Transverse colon (tissue), 4 donors: ENCODE data around the gene KCNT2. TPM values are rescaled to one million over a fixed set of nuclear protein-coding genes. Genes with fewer than 3 reads are reported as not detected.

ENCODE experiments used
- DNase-seq: peaks from one replicate; pipeline ENCODE4 v3.0.0-alpha.2; 2019
- H3K27ac ChIP-seq, 4 donors: fragments of 200-600 bp; sonication (generic); 2 replicates each; pipeline ENCODE4 v1.5.1; 2016 to 2018; ENCODE audit warnings: inconsistent platforms in 4 of 4
- H3K27me3 ChIP-seq: fragments of 200-600 bp; sonication (generic); 2 replicates; pipeline ENCODE4 v1.5.1; 2017; ENCODE audit warnings: inconsistent platforms
- H3K36me3 ChIP-seq, 4 donors: fragments of 200-600 bp; sonication (generic); 2 replicates each; pipeline ENCODE4 v1.5.1; 2017 to 2019; ENCODE audit warnings: inconsistent platforms in 4 of 4
- H3K4me1 ChIP-seq, 4 donors: fragments of 200-600 bp; sonication (generic); 2 replicates each; pipeline ENCODE4 v1.5.1; 2017 to 2020; ENCODE audit warnings: inconsistent platforms in 4 of 4
- H3K4me3 ChIP-seq, 4 donors: fragments of 200-600 bp; sonication (generic); 1 replicate in 1 of 4; 2 replicates in 3 of 4; pipeline versions ENCODE4 v1.5.1 to v1.6.1; 2017 to 2019; ENCODE audit warnings: inconsistent platforms in 4 of 4
- H3K9me3 ChIP-seq, 2 donors: fragments of 200-600 bp; sonication (generic); 2 replicates each; pipeline ENCODE4 v1.5.1; 2017 to 2019; ENCODE audit warnings: inconsistent platforms in 2 of 2
- EP300 ChIP-seq: sonication (generic); formaldehyde crosslinking; IDR thresholded peaks from one replicate; pipeline ENCODE4 v1.6.1; 2017; ENCODE audit warnings: antibody characterized with exemption, low read depth
- POLR2A ChIP-seq: fragments of 450-650 bp; IDR thresholded peaks from one replicate; pipeline ENCODE4 v1.6.1; 2016; ENCODE audit warnings: antibody characterized with exemption, mild to moderate bottlenecking, moderate library complexity
- POLR2AphosphoS5 ChIP-seq, 3 donors: sonication (generic); formaldehyde crosslinking; IDR thresholded peaks; one replicate each; pipeline ENCODE4 v1.6.1; 2016; ENCODE audit warnings: antibody characterized with exemption in 3 of 3
- WGBS, 2 donors: methylation state at CpG; one replicate each; pipeline ENCODE4 v1.1.5; 2018; ENCODE audit warnings: low coverage in 1 of 2; 5-methylcytosine and 5-hydroxymethylcytosine counted together
- in situ Hi-C, 4 donors: fragments of 200-750 bp; cut with MboI; loops; one replicate each; pipeline versions ENCODE4 v1.15.0 to v1.15.1; 2017; ENCODE audit warnings: low sequenced_read_pairs in 3 of 4, low pct_ligation_motif_present in 1 of 4, low pct_unique_long_range_greater_than_20kb in 1 of 4
- intact Hi-C: fragments of 100-400 bp; cut with DNase I; formaldehyde crosslinking; loops from one replicate; pipeline ENCODE4 v1.15.1; 2023; ENCODE audit warnings: low total_unique reads
- total RNA-seq, 4 donors: library from RNA; depleted of rRNA; stranded (reverse); fragments of >200 nt; gene quantifications; one replicate each; pipeline ENCODE4 v1.1.0, GENCODE V29; 2016
- TF ChIP-seq, protein P1 (sequence below), 5 experiments: fragments of 200-600 bp in 3 of 5; fragments of 450-650 bp in 2 of 5; sonication (generic) in 3 of 5; IDR thresholded peaks; 1 replicate in 2 of 5; 2 replicates in 3 of 5; pipeline ENCODE4 v1.5.1; 2016 to 2017; ENCODE audit warnings: antibody characterized with exemption in 5 of 5, inconsistent platforms in 3 of 5, mild to moderate bottlenecking in 2 of 5, moderate library complexity in 1 of 5

The KCNT2 gene
- total RNA-seq, 4 donors from 2014 or later, result 0.80 to 1.7 (median 0.96) TPM; not detected in 1

DNA sequence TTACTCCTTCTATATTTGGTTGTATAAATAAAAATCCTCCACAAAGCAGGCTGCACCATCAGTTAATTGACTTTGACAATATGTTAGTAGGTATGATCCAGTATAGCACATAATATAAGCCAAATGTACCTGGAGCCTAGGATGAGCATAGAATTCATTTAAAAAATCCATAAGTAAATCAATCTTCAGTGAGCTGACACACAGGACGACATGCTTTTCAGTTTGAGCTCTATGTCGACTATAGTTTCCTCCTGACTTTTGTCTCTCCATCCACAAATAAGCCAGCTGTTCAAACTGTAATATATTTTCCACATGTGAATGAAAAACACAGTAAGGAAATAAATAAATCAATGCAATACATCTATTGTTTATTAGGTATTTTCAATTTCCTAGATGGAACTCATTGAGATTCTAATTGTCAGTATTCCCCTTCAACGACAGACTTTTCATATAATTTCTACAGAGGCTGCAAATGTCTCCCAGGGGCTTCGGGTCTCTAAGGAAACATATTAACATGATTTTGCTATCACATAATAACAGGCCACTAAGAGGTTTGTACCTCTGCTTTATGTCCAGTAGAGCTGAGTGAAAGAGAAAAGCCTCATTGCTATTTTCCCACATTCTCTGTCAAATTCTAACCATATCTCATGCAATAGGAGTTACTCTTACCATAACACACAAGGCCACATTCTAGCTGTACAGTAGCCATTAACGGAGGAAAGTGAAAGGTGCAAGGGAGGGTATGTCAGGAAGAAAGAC is 180.1 kb downstream of the KCNT2 start:
- Histone ChIP-seq H3K27ac (no peak overlapping the region), H3K9me3 (no peaks in the 10 kb centered on the region), H3K4me3 (no peak overlapping the region), H3K4me1 (no peaks in the 10 kb centered on the region), H3K27me3 (no peaks in the 10 kb centered on the region), H3K36me3 (no peaks in the 10 kb centered on the region)
- in situ Hi-C loops, result no loop called here
- intact Hi-C loops, result no loop called here
- no peak for TF ChIP-seq POLR2A
- no peak for DNase-seq
- WGBS, 2 donors, result 58 to 73% methylated on average over 5 of the region's 5 CpGs

DNA sequence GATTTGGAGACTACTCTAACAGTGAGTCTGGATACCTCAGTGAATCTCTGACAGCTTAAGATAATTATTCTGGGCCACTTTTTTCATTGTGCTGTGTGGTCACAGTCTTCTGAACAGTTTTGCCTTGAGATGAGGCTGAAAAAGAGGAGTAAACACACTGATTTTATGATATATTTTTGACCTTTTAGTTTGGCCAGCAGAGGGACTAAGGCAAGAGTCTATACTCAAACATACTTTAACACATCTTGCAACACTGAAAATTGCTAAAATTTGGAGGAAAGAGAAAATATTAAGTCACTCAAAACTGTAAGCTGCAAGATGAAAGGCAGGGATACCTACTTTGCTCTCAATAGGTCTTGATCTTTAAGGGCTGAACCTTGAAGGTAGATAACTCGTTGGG is 182.7 kb downstream of the KCNT2 start:
- H3K27me3 ChIP-seq, result no peaks in the 10 kb centered on the region
- no peak overlapping the region for H3K4me3 ChIP-seq
- no peaks in the 10 kb centered on the region for H3K4me1 ChIP-seq
- DNase-seq, result no peak
- WGBS, 2 donors, result 55 to 69% methylated on average over 1 of the region's 1 CpG
- no peaks in the 10 kb centered on the region for H3K36me3 ChIP-seq
- H3K27ac ChIP-seq, result no peak overlapping the region
- intact Hi-C loops, result no loop called here
- in situ Hi-C loops, result no loop called here
- no peak for TF ChIP-seq POLR2A
- TF ChIP-seq POLR2AphosphoS5 (IDR thresholded peaks at IDR 0.05), result no peak
- TF ChIP-seq EP300, result no peak
- TF ChIP-seq, protein P1, sequence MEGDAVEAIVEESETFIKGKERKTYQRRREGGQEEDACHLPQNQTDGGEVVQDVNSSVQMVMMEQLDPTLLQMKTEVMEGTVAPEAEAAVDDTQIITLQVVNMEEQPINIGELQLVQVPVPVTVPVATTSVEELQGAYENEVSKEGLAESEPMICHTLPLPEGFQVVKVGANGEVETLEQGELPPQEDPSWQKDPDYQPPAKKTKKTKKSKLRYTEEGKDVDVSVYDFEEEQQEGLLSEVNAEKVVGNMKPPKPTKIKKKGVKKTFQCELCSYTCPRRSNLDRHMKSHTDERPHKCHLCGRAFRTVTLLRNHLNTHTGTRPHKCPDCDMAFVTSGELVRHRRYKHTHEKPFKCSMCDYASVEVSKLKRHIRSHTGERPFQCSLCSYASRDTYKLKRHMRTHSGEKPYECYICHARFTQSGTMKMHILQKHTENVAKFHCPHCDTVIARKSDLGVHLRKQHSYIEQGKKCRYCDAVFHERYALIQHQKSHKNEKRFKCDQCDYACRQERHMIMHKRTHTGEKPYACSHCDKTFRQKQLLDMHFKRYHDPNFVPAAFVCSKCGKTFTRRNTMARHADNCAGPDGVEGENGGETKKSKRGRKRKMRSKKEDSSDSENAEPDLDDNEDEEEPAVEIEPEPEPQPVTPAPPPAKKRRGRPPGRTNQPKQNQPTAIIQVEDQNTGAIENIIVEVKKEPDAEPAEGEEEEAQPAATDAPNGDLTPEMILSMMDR (IDR thresholded peaks at IDR 0.05), result no peak
- H3K9me3 ChIP-seq, result no peaks in the 10 kb centered on the region

GRCh38 chr1:196423612-196424011 is 184.6 kb downstream of the KCNT2 start:
- H3K27ac ChIP-seq, result no peak overlapping the region
- TF ChIP-seq EP300, result no peak
- TF ChIP-seq, protein P1 (IDR thresholded peaks at IDR 0.05), result no peak
- intact Hi-C loops (no loop called here), in situ Hi-C loops (no loop called here)
- H3K27me3 ChIP-seq, result no peaks in the 10 kb centered on the region
- H3K9me3 ChIP-seq, result no peaks in the 10 kb centered on the region
- DNase-seq, result no peak
- no peaks in the 10 kb centered on the region for H3K36me3 ChIP-seq
- H3K4me1 ChIP-seq, result no peaks in the 10 kb centered on the region
- H3K4me3 ChIP-seq, result no peak overlapping the region

DNA sequence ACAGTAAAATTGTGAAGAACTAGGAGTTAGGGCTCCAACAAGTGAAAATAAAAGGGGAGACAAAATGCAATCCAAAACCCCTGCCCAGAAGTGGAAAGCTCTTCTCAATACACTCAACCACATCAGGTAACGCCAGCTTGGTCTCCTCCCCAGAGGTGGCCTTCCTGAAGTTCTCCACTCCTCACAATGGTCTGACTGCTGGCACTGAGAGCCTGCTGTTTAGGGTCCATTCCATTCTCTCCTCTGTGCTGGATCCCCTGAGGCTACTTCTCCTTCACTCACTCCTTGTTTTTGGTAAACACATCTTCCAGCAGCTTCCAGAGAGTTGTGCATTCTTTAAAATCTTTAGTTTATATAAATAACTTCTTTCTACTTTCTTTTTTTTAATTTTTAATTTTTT is 189.5 kb downstream of the KCNT2 start:
- no peaks in the 10 kb centered on the region for H3K36me3 ChIP-seq
- H3K27ac ChIP-seq, result no peak overlapping the region
- WGBS, 2 donors, result 86 to 89% methylated on average over 1 of the region's 1 CpG
- TF ChIP-seq EP300 (no peak), POLR2AphosphoS5 (IDR thresholded peaks at IDR 0.05) (no peak), POLR2A (no peak)
- TF ChIP-seq, protein P1 (IDR thresholded peaks at IDR 0.05), result no peak
- DNase-seq, result no peak
- no peaks in the 10 kb centered on the region for H3K4me1 ChIP-seq
- H3K27me3 ChIP-seq, result no peaks in the 10 kb centered on the region
- H3K9me3 ChIP-seq, result no peaks in the 10 kb centered on the region
- intact Hi-C loops (no loop called here), in situ Hi-C loops (no loop called here)
- H3K4me3 ChIP-seq, result no peak overlapping the region

DNA sequence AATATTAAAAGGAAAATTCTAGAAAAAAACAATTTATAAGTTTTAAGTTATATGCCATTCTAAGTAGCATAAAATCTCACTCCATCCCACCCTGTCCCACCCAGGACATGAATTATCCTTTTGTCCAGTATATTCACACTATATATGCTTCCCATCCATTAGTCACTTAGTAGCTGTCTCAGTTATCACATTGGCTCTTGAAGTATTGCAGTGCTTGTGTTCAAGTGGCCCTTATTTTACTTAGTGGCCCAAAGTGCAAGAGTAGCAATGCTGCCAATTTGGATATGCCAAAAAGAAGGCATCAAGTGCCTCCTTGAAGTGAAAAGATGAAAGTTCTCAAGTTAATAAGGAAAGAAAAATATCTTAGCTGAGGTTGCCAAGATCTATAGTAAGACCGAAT is 192.3 kb downstream of the KCNT2 start:
- intact Hi-C loops, result no loop called here
- no peaks in the 10 kb centered on the region for H3K4me1 ChIP-seq
- H3K36me3 ChIP-seq, result no peaks in the 10 kb centered on the region
- H3K27ac ChIP-seq, result no peak overlapping the region
- no peak for DNase-seq
- WGBS, 2 donors, result 92 to 100% methylated on average over 1 of the region's 1 CpG
- no peaks in the 10 kb centered on the region for H3K27me3 ChIP-seq
- in situ Hi-C loops, result no loop called here
- no peak overlapping the region for H3K4me3 ChIP-seq
- no peaks in the 10 kb centered on the region for H3K9me3 ChIP-seq
- TF ChIP-seq EP300 (no peak), POLR2AphosphoS5 (IDR thresholded peaks at IDR 0.05) (no peak), POLR2A (no peak)
- TF ChIP-seq, protein P1 (IDR thresholded peaks at IDR 0.05), result no peak
